GM12892 (cell line): ENCODE data around the gene DDX10.

Experiments
- DNase-seq: peaks from one replicate; pipeline ENCODE4 v3.0.0; 2011; ENCODE audit not compliant: insufficient read length
- FAIRE-seq: peaks from 2 replicates; lab custom pipeline; 2011; peaks lifted over from hg19 to GRCh38; lab: Jason Lieb, UNC
- POLR2A ChIP-seq: IDR thresholded peaks from 2 replicates; pipeline ENCODE4 v1.6.1; 2011; ENCODE audit warnings: low read depth, low read length, control low read depth
- POLR2AphosphoS5 ChIP-seq: IDR thresholded peaks from 2 replicates; pipeline ENCODE4 v1.6.1; 2011; ENCODE audit warnings: low read depth, low read length, control low read depth
- TAF1 ChIP-seq: IDR thresholded peaks from 2 replicates; pipeline ENCODE4 v1.6.1; 2011; ENCODE audit warnings: low read depth, mild to moderate bottlenecking, control low read depth, low read length, borderline replicate concordance

Gene DDX10

GRCh38 chr11:108902027-108902469 is 237.2 kb downstream of the DDX10 start:
- FAIRE-seq (no peak), DNase-seq (no peak)
- TF ChIP-seq POLR2AphosphoS5 (no peak), POLR2A (no peak), TAF1 (no peak)

- FAIRE-seq: no peak
- TF ChIP-seq TAF1 (no peak), POLR2AphosphoS5 (no peak), POLR2A (no peak)
- no peak for DNase-seq
Measured at GRCh38 chr11:108904480-108904879, 239.6 kb downstream of the DDX10 start.

- DNase-seq: no peak
Measured at GRCh38 chr11:108906329-108906728, 241.5 kb downstream of the DDX10 start.

GRCh38 chr11:108906826-108907225 is 242.0 kb downstream of the DDX10 start:
- DNase-seq (no peak), FAIRE-seq (no peak)
- TF ChIP-seq POLR2AphosphoS5 (no peak), POLR2A (no peak), TAF1 (no peak)

More at GRCh38 chr11:108906329-108906728, 241.5 kb downstream of the DDX10 start:
- no peak for TF ChIP-seq POLR2AphosphoS5
- TF ChIP-seq TAF1: no peak
- TF ChIP-seq POLR2A: no peak
- FAIRE-seq: peak; percentile 44

GRCh38 chr11:108909041-108909440 is 244.2 kb downstream of the DDX10 start:
- TF ChIP-seq TAF1 (no peak), POLR2AphosphoS5 (no peak), POLR2A (no peak)
- DNase-seq (no peak), FAIRE-seq (no peak)

- TF ChIP-seq POLR2AphosphoS5 (no peak), POLR2A (no peak), TAF1 (no peak)
- DNase-seq (no peak), FAIRE-seq (peak; percentile 42)
Measured at GRCh38 chr11:108909921-108910320, 245.1 kb downstream of the DDX10 start.

- FAIRE-seq: no peak
- no peak for TF ChIP-seq TAF1
- TF ChIP-seq POLR2AphosphoS5: no peak
- no peak for TF ChIP-seq POLR2A
Measured at GRCh38 chr11:108912581-108912980, 247.7 kb downstream of the DDX10 start.

GRCh38 chr11:108913204-108913603 is 248.3 kb downstream of the DDX10 start:
- DNase-seq (no peak), FAIRE-seq (peak; percentile 66)
- TF ChIP-seq POLR2A (no peak), TAF1 (no peak), POLR2AphosphoS5 (no peak)

More at GRCh38 chr11:108912581-108912980, 247.7 kb downstream of the DDX10 start:
- no peak for DNase-seq

- no peak for TF ChIP-seq POLR2AphosphoS5
- TF ChIP-seq TAF1: no peak
- TF ChIP-seq POLR2A: no peak
- FAIRE-seq: no peak
- DNase-seq: no peak
Measured at GRCh38 chr11:108914211-108914610, 249.3 kb downstream of the DDX10 start.

- peak; percentile 14 for FAIRE-seq
- no peak for DNase-seq
- no peak for TF ChIP-seq POLR2AphosphoS5
- TF ChIP-seq POLR2A: no peak
Measured at GRCh38 chr11:108914981-108915380, 250.1 kb downstream of the DDX10 start.

- FAIRE-seq (no peak), DNase-seq (no peak)
- TF ChIP-seq TAF1 (no peak), POLR2AphosphoS5 (no peak), POLR2A (no peak)
Measured at GRCh38 chr11:108915666-108916065, 250.8 kb downstream of the DDX10 start.

GRCh38 chr11:108916290-108916689 is 251.4 kb downstream of the DDX10 start:
- TF ChIP-seq POLR2A (no peak), POLR2AphosphoS5 (no peak), TAF1 (no peak)
- FAIRE-seq (no peak), DNase-seq (no peak)

GRCh38 chr11:108916935-108917334 is 252.1 kb downstream of the DDX10 start:
- FAIRE-seq (no peak), DNase-seq (no peak)
- no peak for TF ChIP-seq TAF1
